GM12878 (cell line): ENCODE results near the gene LRP4.

Source experiments
- ASH2L ChIP-seq: fragments of 300-600, 200-600 bp; sonication (generic); IDR thresholded peaks from 2 replicates; pipeline ENCODE4 v1.6.1; 2017; ENCODE audit warnings: low read depth, mild to moderate bottlenecking, borderline replicate concordance
- BRCA1 ChIP-seq: IDR thresholded peaks from 2 replicates; pipeline ENCODE4 v1.6.1; 2011; ENCODE audit warnings: low read depth, low read length, improper control_type of control experiment
- CEBPB ChIP-seq, 2 experiments: fragments of 150-350 bp in 1 of 2; IDR thresholded peaks; 2 replicates each; pipeline ENCODE4 v1.6.1; 2012 to 2014; ENCODE audit warnings: low read depth in 2 of 2, low read length in 2 of 2, borderline replicate concordance in 1 of 2, inconsistent platforms in 1 of 2
- CTCF ChIP-seq, 3 experiments: IDR thresholded peaks in 2 of 3; conservative IDR thresholded peaks in 1 of 3; 2 replicates each; pipeline ENCODE4 v1.5.1; 2011; ENCODE audit warnings: low read depth in 3 of 3, low read length in 3 of 3, mild to moderate bottlenecking in 3 of 3, control low read depth in 2 of 3, moderate library complexity in 2 of 3, inconsistent platforms in 1 of 3, mixed read lengths in 1 of 3; ENCODE audit not compliant: control insufficient read depth in 2 of 3, insufficient read depth in 1 of 3; ENCODE audit errors: extremely low read depth in 1 of 3
- EP300 ChIP-seq, 2 experiments: fragments of 150-350 bp in 1 of 2; IDR thresholded peaks; 2 replicates each; pipeline ENCODE4 v1.6.1; 2011 to 2012; ENCODE audit warnings: low read depth in 2 of 2, low read length in 2 of 2, borderline replicate concordance in 1 of 2, improper control_type of control experiment in 1 of 2, inconsistent platforms in 1 of 2; ENCODE audit not compliant: control insufficient read depth in 1 of 2
- PBX3 ChIP-seq: IDR thresholded peaks from 2 replicates; pipeline ENCODE4 v1.6.1; 2011; ENCODE audit warnings: mild to moderate bottlenecking, low read depth, low read length, moderate library complexity; ENCODE audit not compliant: insufficient replicate concordance
- POLR2A ChIP-seq: IDR thresholded peaks from 2 replicates; pipeline ENCODE4 v1.6.1; 2011; ENCODE audit warnings: low read depth, mild to moderate bottlenecking, low read length
- POLR2AphosphoS2 ChIP-seq: IDR thresholded peaks from 2 replicates; pipeline ENCODE4 v1.6.1; 2011; ENCODE audit warnings: low read depth, mild to moderate bottlenecking, low read length, improper control_type of control experiment, moderate library complexity
- POLR2AphosphoS5 ChIP-seq: IDR thresholded peaks from 2 replicates; pipeline ENCODE4 v1.6.1; 2011; ENCODE audit warnings: mild to moderate bottlenecking, low read length, inconsistent platforms
- SUZ12 ChIP-seq: fragments of 200-600 bp; sonication (generic); IDR thresholded peaks from one replicate; pipeline ENCODE4 v1.6.1; 2018; ENCODE audit warnings: antibody characterized with exemption, mild to moderate bottlenecking; ENCODE audit not compliant: unreplicated experiment
- USF2 ChIP-seq: IDR thresholded peaks from 2 replicates; pipeline ENCODE4 v1.6.1; 2011; ENCODE audit warnings: low read depth, low read length, improper control_type of control experiment, borderline replicate concordance
- TF ChIP-seq, protein P1 (sequence below): fragments of 450-650 bp; IDR thresholded peaks from 2 replicates; pipeline ENCODE4 v1.6.1; 2017; ENCODE audit warnings: mild to moderate bottlenecking

- no peak for TF ChIP-seq USF2
- TF ChIP-seq POLR2AphosphoS2, result no peak
- no peak for TF ChIP-seq ASH2L
- TF ChIP-seq, protein P1, sequence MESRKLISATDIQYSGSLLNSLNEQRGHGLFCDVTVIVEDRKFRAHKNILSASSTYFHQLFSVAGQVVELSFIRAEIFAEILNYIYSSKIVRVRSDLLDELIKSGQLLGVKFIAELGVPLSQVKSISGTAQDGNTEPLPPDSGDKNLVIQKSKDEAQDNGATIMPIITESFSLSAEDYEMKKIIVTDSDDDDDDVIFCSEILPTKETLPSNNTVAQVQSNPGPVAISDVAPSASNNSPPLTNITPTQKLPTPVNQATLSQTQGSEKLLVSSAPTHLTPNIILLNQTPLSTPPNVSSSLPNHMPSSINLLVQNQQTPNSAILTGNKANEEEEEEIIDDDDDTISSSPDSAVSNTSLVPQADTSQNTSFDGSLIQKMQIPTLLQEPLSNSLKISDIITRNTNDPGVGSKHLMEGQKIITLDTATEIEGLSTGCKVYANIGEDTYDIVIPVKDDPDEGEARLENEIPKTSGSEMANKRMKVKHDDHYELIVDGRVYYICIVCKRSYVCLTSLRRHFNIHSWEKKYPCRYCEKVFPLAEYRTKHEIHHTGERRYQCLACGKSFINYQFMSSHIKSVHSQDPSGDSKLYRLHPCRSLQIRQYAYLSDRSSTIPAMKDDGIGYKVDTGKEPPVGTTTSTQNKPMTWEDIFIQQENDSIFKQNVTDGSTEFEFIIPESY, result no peak
- TF ChIP-seq CTCF (IDR thresholded peaks at IDR 0.05 in 2 of 3, conservative IDR thresholded peaks at IDR 0.05 in 1 of 3; ENCODE audit: control insufficient read depth in 2 of 3, extremely low read depth in 1 of 3, insufficient read depth in 1 of 3, low read depth in 3 of 3, low read length in 3 of 3), result no peak
- TF ChIP-seq POLR2A, result no peak
- TF ChIP-seq EP300 (IDR thresholded peaks at IDR 0.05; ENCODE audit: borderline replicate concordance in 1 of 2, control insufficient read depth in 1 of 2, low read depth in 2 of 2, low read length in 2 of 2), result no peak
- no peak for TF ChIP-seq CEBPB (IDR thresholded peaks at IDR 0.05; ENCODE audit: borderline replicate concordance in 1 of 2, low read depth in 2 of 2, low read length in 2 of 2)
- TF ChIP-seq SUZ12, result no peak
- no peak for TF ChIP-seq PBX3
- TF ChIP-seq POLR2AphosphoS5, result no peak
- no peak for TF ChIP-seq BRCA1
Observed at GRCh38 chr11:46849631-46850030, 68.7 kb downstream of the LRP4 start.
